ENCODE measurements around the gene PRRT4. TPM values are rescaled to one million over a fixed set of nuclear protein-coding genes. Genes with fewer than 3 reads are reported as not detected.
A peak's percentile ranks its signal among the peaks of the same experiment; 100 is the strongest.

Gene PRRT4
- total and polyA plus RNA-seq, 9 of the 15 experiments (the other 6 are each of a cell fraction or from before 2014, with no cell fraction given) = not detected

- TF ChIP-seq JUND (IDR thresholded peaks at IDR 0.05; ENCODE audit: borderline replicate concordance, low read depth, low read length) (peak; percentile 2; the same call in 1 of the 2 replicates), JUND (tag; IDR thresholded peaks at IDR 0.05; ENCODE audit: borderline replicate concordance, low read depth, low read length) (no peak; the same call in 2 of the 3 replicates), NFE2L1 (tag; IDR thresholded peaks at IDR 0.05; ENCODE audit: borderline replicate concordance, low read depth) (no peak), ZNF398 (CRISPR knock-in tag; IDR thresholded peaks at IDR 0.05) (no peak), TCF7 (IDR thresholded peaks at IDR 0.05; ENCODE audit: borderline replicate concordance) (peak; percentile 69; the same call in 1 of the 2 replicates), ZNF717 (CRISPR knock-in tag; IDR thresholded peaks at IDR 0.05) (no peak), TAL1 (IDR thresholded peaks at IDR 0.05) (no peak), PRPF4 (IDR thresholded peaks at IDR 0.05; ENCODE audit: insufficient read depth, low read depth, low read length, poor library complexity, severe bottlenecking) (no peak), CBX5 (IDR thresholded peaks at IDR 0.05; ENCODE audit: borderline replicate concordance, low read depth) (no peak), IFI16 (CRISPR knock-in tag; IDR thresholded peaks at IDR 0.05) (no peak), L3MBTL2 (IDR thresholded peaks at IDR 0.05) (peak; percentile 87), PCBP1 (IDR thresholded peaks at IDR 0.05; ENCODE audit: low read depth, low read length, poor library complexity, severe bottlenecking) (peak; percentile 81), KLF6 (CRISPR knock-in tag; IDR thresholded peaks at IDR 0.05; ENCODE audit: borderline replicate concordance) (no peak), ZNF408 (CRISPR knock-in tag; IDR thresholded peaks at IDR 0.05; ENCODE audit: low read depth) (no peak), PURB (CRISPR knock-in tag; IDR thresholded peaks at IDR 0.05; ENCODE audit: low read depth) (no peak), TRIM24 (IDR thresholded peaks at IDR 0.05) (peak in 1 of 2 experiments; percentile 41; a peak in 1 of 4 replicates), NFRKB (IDR thresholded peaks at IDR 0.05; ENCODE audit: low read depth) (no peak), MBD2 (IDR thresholded peaks at IDR 0.05; ENCODE audit: borderline replicate concordance, low read depth) (peak; percentile 42; the same call in 1 of the 2 replicates), RHOXF2B (CRISPR knock-in tag; conservative IDR thresholded peaks at IDR 0.05) (no peak), ELF4 (CRISPR knock-in tag; IDR thresholded peaks at IDR 0.05) (no peak), RBM25 (IDR thresholded peaks at IDR 0.05; ENCODE audit: low read depth, low read length, severe bottlenecking) (no peak), FOXP1 (CRISPR knock-in tag; IDR thresholded peaks at IDR 0.05) (peak; percentile 62), ZNF639 (CRISPR knock-in tag; conservative IDR thresholded peaks at IDR 0.05 in 1 of 2, IDR thresholded peaks at IDR 0.05 in 1 of 2) (peak in 1 of 2 experiments; percentile 99; a peak in 2 of 4 replicates), SAP30 (IDR thresholded peaks at IDR 0.05; ENCODE audit: borderline replicate concordance, insufficient read depth, low read depth, low read length, poor library complexity, severe bottlenecking) (peak; percentile 84), ESRRA (IDR thresholded peaks at IDR 0.05; ENCODE audit: borderline replicate concordance, low read depth) (peak; percentile 75), ETV5 (CRISPR knock-in tag; IDR thresholded peaks at IDR 0.05; ENCODE audit: low read depth) (peak; percentile 89)
Observed at GRCh38 chr7:128409596-128410450, 48.3 kb upstream of the PRRT4 start, which contains the start of gene IMPDH1 (continued).

Measured in K562 (cell line).